T-helper 1 cell treated with Interleukin-12 subunit alpha and Interleukin-12 subunit beta and Interleukin-4 antibody, amounts not matched to agents 30 ng/mL and 1 ng/mL, for 36 hours (primary cell): ENCODE data around the gene AP2A2. TPM values are rescaled to one million over a fixed set of nuclear protein-coding genes. Genes with fewer than 3 reads are reported as not detected.

Experiments
- intact Hi-C: fragments of 100-400 bp; cut with micrococcal nuclease; formaldehyde crosslinking; loops from one replicate; pipeline ENCODE4 v1.15.1; 2024
- total RNA-seq: library from RNA; stranded (reverse); gene quantifications from 2 replicates; pipeline ENCODE4 v1.2.3, GENCODE V29; 2022

AP2A2 gene
- total RNA-seq, result 67.6 and 69.7 TPM in 2 replicates

- intact Hi-C loops, result loop anchor here (1.0 to 5.0 kb wide), 5 partner anchors 14 to 647 kb away; partner anchors contain the start of genes DUSP8, POLR2L and TSPAN4
These were observed at the start of gene AP2A2 for GRCh38 chr11:925496-926301. Gene AP2A2 (plus strand): TSS chr11:925870. CDS start chr11:926022, 152 bp downstream.

GRCh38 chr11:876545-876944, 49.1 kb upstream of the AP2A2 start:
- intact Hi-C loops, result no loop called here

GRCh38 chr11:877565-877964, 48.1 kb upstream of the AP2A2 start:
- intact Hi-C loops, result no loop called here

GRCh38 chr11:880447-880846, 45.2 kb upstream of the AP2A2 start:
- intact Hi-C loops, result no loop called here

GRCh38 chr11:882596-882995, 43.1 kb upstream of the AP2A2 start:
- intact Hi-C loops, result no loop called here

DNA sequence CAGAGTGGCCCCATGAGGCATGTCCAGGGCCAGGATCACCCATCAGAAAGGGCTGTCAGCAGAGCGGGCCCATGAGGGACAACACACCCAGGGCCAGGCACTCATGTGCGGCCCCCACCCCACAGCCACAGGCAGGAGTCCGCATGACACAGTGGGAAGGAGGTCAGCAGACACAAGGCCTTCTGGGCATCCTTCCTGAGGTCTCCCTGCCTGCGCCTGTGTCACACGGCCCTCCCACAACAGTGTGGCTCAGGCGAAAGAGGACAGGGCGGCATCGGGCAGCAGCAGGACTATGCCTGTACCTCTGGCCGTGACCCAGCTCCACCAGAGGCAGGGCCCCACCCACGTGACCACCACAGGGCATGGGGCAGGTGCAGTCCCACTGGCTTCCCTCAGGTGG, 42.1 kb upstream of the AP2A2 start:
- intact Hi-C loops, result no loop called here

DNA sequence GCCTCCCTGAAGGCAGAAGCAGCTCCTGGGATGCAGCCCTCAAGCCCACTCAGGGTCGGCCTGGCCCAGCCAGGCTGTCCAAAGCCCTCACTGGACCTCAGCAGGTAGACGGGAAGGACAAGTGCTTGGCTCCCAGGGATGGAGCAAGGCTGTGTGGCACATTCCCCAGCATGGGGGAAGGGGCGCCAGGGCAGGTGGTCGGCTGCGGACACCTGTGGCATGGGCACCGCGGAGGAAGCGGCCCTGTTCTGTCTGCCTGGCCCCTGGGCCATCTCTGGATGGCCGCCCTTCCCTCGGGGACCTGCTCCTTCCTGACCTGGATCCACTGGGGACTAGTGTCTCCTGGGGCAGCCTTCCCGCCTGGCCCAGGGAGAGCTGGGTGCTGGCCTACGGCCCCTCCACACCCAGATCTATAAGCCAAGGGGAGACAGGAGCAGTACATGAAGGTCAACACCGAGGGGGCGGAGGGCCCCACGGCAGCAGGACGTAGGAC, 41.0 kb upstream of the AP2A2 start:
- intact Hi-C loops, result no loop called here

DNA sequence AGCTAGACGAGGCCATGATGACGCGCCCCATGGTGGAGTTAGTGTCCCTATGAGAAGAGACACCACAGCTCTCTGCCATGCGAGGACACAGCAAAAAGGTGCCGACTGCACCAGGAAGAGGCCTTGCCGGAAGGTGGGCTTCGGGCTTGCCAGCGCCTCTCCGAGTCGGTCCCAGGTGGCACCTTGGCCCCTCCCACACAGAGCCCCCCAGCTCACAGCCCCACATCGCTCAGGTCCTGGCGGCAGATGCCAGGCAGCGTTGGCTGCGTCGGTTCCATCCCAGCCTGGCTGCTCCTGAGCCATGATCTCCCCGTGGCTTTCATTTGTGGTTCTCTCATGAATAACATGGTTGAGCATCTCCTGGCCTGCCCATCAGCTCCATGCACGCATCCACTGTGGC, 39.1 kb upstream of the AP2A2 start:
- intact Hi-C loops, result no loop called here

GRCh38 chr11:887589-887988, 38.1 kb upstream of the AP2A2 start:
- intact Hi-C loops, result no loop called here

DNA sequence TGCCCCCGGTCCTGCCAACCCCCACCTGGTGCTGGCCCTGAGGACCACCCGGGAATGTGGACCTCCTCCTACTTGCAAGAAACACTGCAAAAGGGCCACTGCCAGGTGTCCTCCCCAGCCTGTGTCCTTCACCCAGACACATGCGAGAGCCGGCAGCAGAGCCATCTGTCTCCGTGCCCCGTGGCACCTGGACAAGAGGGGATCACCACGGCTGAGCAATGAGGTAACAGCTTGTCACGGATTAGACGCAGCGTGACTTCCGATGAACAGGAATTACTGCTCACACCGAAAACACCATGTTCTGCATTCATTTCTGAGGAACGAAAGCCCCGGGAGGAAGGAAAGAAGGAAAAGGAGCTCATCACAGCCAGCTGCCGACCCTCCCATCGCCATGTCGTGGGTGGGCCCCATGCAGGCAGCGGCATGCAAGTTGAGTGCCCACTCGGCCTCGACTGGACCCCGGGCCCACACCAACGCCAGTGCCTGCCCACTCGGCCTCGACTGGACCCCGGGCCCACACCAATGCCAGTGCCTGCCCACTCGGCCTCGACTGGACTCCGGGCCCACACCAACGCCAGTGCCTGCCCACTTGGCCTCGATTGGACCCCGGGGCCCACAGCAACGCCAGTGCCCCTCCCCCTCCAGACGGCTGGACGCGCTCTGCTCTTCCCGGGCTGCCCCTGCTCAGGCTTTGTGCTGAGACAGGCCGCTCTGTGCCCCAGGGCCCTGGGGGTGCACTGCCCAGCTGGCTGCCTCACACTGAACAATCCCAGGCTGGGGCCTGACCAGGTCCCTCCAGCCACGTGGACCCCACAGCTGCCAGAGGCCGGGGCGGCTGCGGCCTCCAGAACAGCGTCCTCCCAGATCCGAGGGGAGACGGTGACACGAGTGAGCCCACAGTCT, 37.1 kb upstream of the AP2A2 start:
- intact Hi-C loops, result no loop called here

DNA sequence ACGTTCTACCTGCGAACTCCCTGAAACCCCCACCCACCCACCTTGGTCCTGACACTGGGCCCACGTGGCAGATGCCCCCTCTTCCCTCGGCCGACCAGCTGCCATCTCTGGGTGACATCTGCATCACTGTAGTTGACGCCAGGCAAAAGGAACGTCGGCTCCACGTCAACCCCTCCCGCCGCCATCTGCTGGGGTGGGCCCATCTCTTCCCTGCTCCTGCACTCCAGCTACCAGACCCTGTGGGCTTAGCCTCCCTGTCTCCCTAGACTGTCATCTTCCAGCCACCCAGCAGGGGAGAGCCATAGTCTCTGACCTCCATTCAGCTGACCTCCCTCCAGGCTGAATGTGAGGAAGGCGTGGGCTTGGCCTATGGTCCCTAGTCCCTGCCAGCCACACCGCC, 36.4 kb upstream of the AP2A2 start:
- intact Hi-C loops, result no loop called here

- intact Hi-C loops, result no loop called here
These were observed 35.8 kb upstream of the AP2A2 start for GRCh38 chr11:889687-890475.

- intact Hi-C loops, result no loop called here
These were observed 34.7 kb upstream of the AP2A2 start for GRCh38 chr11:890794-891540.

DNA sequence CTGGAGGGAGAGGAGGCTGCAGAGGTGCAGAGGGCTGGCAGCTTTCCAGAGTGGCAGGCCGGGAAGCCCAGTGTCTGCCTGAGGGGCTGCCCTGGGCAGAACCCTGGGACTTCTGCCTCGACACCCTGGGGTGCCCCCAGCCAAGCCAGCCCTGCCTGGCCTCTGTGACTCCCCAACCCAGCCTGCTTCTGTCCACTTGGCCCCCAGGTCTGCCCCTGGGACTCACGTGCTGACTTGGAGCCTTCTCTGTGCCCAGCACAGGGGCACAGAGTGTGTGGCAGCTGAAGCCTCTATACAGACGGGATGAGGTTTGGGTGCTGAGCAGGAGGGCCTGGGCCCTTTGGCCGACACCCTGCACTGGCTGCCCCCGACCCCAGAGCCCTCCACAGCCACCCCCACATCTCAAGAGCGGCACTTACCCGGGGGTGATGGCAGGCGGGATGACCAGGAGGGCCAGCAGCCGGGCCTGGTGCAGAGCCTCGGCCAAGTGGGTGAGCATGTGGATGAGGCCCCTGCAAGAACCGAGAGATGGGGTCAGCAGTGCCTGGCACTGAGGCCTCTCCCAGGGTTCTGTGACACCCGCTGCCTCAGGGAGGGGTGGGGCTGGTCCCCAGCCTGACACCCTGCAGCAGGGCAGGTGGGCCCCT, 32.5 kb upstream of the AP2A2 start:
- intact Hi-C loops, result no loop called here

DNA sequence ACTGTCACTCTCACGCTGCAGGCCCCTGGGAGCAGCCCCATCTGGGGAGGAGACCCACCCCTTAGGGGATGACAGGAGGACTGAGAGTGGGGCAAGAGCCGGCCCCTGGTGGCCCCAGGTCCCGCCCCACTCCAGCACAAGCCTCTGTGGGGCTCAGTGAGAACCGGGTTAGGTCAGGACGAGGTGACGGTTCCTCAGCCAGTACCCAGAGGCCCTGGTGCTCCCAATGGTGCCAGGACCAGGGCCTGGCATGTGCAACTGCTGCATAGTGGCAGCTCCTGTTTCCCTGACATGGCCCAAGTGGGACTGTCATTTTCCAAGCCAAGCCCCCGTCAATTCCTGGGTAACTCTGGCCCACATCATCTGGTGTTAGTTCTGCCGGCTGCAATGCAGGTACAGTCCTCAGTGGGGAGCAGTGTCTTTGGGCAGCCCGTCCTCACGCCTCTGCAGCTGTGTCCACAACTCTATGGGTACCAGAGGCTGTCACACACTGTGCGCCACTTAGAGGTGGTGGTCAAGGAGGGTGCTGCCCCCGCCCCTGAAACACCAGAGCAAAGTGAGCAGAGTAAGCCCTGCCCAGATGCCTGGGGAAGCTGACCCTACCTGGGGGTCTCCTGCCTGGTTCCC, 31.0 kb upstream of the AP2A2 start:
- intact Hi-C loops, result no loop called here

GRCh38 chr11:895331-896110, 30.1 kb upstream of the AP2A2 start:
- intact Hi-C loops, result no loop called here

DNA sequence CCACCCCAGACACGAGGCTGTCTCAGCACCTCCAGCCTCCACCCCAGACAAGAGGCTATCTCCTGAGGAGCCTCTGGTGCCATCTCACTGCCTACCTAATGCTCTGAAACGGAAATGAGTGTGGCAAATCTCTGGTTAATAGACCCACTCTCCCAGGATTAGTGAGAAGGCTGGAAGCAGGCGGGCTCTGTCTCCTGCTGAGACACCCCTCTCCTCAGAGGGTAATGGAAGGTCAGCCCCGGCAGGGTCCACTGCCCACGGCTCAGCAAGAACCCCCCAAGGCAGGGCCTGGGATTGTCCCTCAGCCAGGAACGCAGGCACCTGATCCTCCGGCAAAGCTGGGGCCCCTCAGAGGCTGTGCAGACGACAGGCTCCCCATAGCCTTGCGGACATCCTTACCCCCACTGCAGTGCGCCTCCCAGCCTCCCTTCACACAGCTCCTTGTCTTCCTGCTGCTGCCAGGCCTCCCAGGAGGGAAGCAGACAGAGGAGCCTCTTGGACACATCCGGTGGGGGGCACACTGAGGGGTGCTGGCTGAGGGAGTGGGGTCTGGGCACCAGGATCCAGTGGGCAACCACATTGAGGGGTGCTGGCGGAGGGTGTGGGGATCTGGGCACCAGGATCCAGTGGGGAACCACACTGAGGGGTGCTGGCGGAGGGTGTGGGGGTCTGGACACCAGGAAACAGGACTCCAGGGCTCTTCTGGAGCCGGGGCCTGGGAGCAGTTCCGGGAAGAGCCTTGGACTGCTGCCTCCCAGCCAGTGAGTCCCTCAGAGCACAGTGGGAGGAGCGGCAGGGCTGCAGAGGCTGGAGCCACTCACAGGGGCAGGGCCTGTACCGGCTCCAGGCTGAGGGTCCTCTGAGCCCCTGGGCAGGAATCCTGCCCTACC, 28.2 kb upstream of the AP2A2 start:
- intact Hi-C loops, result no loop called here

DNA sequence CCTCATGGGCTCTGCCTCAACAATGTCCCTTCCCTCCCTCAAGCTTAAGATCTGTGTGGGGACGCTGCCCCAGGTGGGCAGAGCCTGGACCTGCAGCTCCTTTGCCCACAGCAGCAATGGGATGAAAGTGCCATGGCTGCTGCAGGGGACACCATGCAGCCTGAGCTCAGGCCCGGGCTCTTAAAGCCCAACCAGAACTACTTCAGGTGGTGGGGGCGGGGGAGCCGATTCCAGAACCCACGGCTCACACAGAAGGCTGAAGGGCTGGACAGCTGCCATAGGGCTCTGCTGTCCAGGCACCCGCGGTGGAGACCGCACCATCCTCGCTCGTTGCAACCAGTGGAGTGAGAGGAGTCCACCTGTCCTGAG, 27.5 kb upstream of the AP2A2 start:
- intact Hi-C loops, result no loop called here
